Pancreas (tissue), 10 donors: ENCODE data around the gene VWF. TPM values are rescaled to one million over a fixed set of nuclear protein-coding genes. Genes with fewer than 3 reads are reported as not detected.

Experiments used
- ATAC-seq, 4 donors: fragments of 200-7000 bp; cut with Tn5 transposase; one replicate each; pipeline versions ENCODE4 v1.8.0 to v1.9.1; 2020; ENCODE audit warnings: mild to moderate bottlenecking in 4 of 4, moderate library complexity in 4 of 4
- DNase-seq, 6 donors: peaks; one replicate each; pipeline ENCODE4 v3.0.0-alpha.2; 2020
- FAIRE-seq: peaks from 2 replicates; lab custom pipeline; 2012; peaks lifted over from hg19 to GRCh38; lab: Jason Lieb, UNC
- H3K27ac ChIP-seq, 4 donors: fragments of 200-600 bp; sonication (generic); 1 replicate in 3 of 4; 2 replicates in 1 of 4; pipeline versions ENCODE4 v1.5.0 to v1.8.0; 2020
- H3K27me3 ChIP-seq, 4 donors: fragments of 200-600 bp; one replicate each; pipeline ENCODE4 v1.8.0; 2021
- H3K36me3 ChIP-seq, 3 donors: fragments of 200-600 bp; sonication (generic) in 1 of 3; one replicate each; pipeline versions ENCODE4 v1.5.0 to v1.8.0; 2020 to 2021
- H3K4me1 ChIP-seq, 3 donors: fragments of 200-600 bp; one replicate each; pipeline ENCODE4 v1.8.0; 2021
- H3K4me3 ChIP-seq, 4 donors: fragments of 200-600 bp; sonication (generic) in 2 of 4; one replicate each; pipeline versions ENCODE4 v1.5.0 to v1.8.0; 2020 to 2021
- H3K9me3 ChIP-seq, 4 donors: fragments of 200-600 bp; one replicate each; pipeline ENCODE4 v1.8.0; 2021
- WGBS, 2 donors: extraction: QIAGEN DNeasy Blood & Tissue Kit; methylation state at CpG; one replicate each; pipeline ENCODE4 v1.1.7; 2013; 5-methylcytosine and 5-hydroxymethylcytosine counted together
- intact Hi-C, 3 donors: fragments of 100-400 bp; cut with DNase I; formaldehyde crosslinking; loops; one replicate each; pipeline versions ENCODE4 v1.11.1 to v1.14.2; 2022
- polyA plus RNA-seq, 2 donors: library from polyadenylated mRNA; stranded (reverse); fragments of 200-250 nt; gene quantifications; one replicate each; pipeline ENCODE4 v1.2.3, GENCODE V29; 2013
- total RNA-seq, 6 donors: library from RNA; stranded (reverse); fragmentation: NEBNext Ultra II Directional in 4 of 6; extraction: Animal tissue kit (Norgen Biotek cat#: 25700) in 4 of 6; gene quantifications; one replicate each; pipeline versions ENCODE4 v1.2.1 to v1.2.4, GENCODE V29; 2021 to 2023
- TF ChIP-seq, protein P1 (sequence below), 4 donors: fragments of 200-600 bp; sonication (generic) in 3 of 4; IDR thresholded peaks; one replicate each; pipeline versions ENCODE4 v1.5.0 to v1.8.0; 2021; ENCODE audit warnings: antibody characterized with exemption in 4 of 4
- donor health status: healthy with polysubstance abuse.
- donor health status: DM: no; HTN: no; CAD: no; lungs with moderate emphysema.
- donor health status: DM: no; HTN: no; CAD: no.
- donor health status: control.
- donor health status: control.
- donor health status: Bipolar disorder and iron deficiency.
- donor health status: DM: yes; HTN: yes; CAD: no.
- donor health status: DM: no; HTN: no; CAD: no.
- donor health status: DM: no; HTN: no; CAD: no.
- donor health status: DM: yes; HTN: yes; CAD: no.

The VWF gene
- total and polyA plus RNA-seq, 8 donors = 15.9 to 53.1 (median 29.1) TPM

DNA sequence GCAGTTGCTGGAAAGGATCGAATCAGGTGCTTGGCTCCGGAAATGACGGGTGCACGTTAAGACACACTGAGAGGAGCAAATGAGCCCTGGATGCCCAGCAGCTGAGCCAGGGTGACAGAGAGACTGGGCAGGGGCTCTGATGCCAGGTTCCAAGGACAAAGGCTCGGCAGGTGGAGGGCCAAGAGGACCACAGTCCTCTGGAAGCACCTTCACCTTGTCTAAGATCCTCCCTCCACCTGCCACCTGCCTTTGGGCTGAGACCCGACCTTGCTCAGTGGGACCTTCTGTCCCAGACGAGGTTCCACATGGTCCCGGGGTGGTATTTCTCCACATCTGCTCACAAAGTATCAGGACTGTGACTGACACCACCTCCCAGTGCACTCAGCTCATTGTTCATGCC lies 180.4 kb downstream of the VWF start:
- Histone ChIP-seq H3K36me3 (no peaks in the 10 kb centered on the region), H3K27ac (no peak overlapping the region), H3K9me3 (no peaks in the 10 kb centered on the region), H3K27me3 (peaks cover 0 to 14% (median 5%) of the 10 kb centered on the region in 4 donors), H3K4me1 (no peaks in the 10 kb centered on the region), H3K4me3 (no peak overlapping the region)
- no peak for FAIRE-seq
- 66 to 67% methylated on average over 8 of the region's 8 CpGs for WGBS, 2 donors
- peak in 1 of 6 donors; percentile 30 for DNase-seq
- intact Hi-C loops = no loop called here
- no peak for ATAC-seq
- TF ChIP-seq, protein P1, sequence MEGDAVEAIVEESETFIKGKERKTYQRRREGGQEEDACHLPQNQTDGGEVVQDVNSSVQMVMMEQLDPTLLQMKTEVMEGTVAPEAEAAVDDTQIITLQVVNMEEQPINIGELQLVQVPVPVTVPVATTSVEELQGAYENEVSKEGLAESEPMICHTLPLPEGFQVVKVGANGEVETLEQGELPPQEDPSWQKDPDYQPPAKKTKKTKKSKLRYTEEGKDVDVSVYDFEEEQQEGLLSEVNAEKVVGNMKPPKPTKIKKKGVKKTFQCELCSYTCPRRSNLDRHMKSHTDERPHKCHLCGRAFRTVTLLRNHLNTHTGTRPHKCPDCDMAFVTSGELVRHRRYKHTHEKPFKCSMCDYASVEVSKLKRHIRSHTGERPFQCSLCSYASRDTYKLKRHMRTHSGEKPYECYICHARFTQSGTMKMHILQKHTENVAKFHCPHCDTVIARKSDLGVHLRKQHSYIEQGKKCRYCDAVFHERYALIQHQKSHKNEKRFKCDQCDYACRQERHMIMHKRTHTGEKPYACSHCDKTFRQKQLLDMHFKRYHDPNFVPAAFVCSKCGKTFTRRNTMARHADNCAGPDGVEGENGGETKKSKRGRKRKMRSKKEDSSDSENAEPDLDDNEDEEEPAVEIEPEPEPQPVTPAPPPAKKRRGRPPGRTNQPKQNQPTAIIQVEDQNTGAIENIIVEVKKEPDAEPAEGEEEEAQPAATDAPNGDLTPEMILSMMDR (IDR thresholded peaks at IDR 0.05) = no peak

DNA sequence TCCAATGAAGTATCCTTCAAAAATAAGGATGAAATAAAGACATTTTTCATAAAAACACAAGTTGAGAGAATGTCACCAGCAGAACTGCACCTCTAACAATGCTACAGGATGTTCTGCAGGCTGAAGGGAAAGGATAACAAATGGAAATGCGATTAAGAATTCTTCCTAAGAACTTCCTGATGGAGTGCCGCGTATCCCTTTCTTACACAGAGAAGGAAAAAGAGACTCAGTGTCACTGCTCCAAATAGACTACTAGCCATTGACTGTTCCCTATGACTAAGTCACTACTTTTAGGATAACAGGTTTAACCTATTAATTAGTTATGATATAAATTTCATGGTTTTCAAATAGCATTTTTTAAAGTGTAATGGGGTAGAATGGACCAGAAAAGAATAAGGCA lies 182.6 kb downstream of the VWF start:
- TF ChIP-seq, protein P1 (IDR thresholded peaks at IDR 0.05) = no peak
- no peak for FAIRE-seq
- no peaks in the 10 kb centered on the region for H3K4me1 ChIP-seq
- peaks cover 0 to 14% (median 5%) of the 10 kb centered on the region in 4 donors for H3K27me3 ChIP-seq
- intact Hi-C loops = no loop called here
- 73 to 76% methylated on average over 3 of the region's 3 CpGs for WGBS, 2 donors
- DNase-seq = no peak
- no peaks in the 10 kb centered on the region for H3K36me3 ChIP-seq
- H3K9me3 ChIP-seq = no peaks in the 10 kb centered on the region
- no peak for ATAC-seq
- no peak overlapping the region for H3K27ac ChIP-seq
- no peak overlapping the region for H3K4me3 ChIP-seq

DNA sequence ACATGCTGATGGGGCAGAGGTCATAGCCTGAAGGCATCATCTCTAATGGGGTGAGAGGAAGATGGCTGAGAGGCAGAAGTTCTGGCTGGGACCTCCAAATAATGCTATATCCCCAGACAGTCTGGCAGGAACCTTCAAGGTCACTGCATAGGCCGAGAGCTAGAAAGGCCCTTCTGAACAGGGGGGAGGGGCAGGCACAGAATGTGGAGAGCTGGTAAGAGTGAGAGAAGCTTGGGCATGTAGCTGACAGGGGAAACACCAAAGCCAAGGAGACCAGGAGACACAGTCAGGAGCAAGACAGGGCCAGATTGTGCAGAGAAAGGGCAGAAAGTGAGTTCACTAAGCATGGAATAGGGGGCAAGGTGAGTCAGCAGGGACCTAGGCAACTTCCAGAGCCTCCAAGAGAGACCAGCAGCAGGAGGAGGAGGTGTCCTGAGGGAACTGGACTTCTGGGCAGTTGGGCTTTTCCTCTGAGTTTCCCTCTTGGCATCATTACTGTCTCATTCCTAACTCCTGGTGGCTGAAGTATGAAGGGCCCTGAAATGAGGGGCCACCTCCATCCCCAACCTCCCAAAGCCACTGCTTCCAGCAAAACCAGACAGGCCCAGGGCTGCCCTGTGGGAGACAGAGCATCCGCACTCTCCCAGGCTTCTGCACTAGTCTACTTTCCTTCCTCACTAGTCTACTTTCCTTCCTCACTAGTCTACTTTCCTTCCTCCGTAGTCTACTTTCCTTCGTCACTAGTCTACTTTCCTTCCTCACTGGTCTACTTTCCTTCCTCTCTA lies 196.5 kb downstream of the VWF start:
- ATAC-seq = no peak
- DNase-seq = no peak
- Histone ChIP-seq H3K4me3 (no peak overlapping the region), H3K9me3 (no peaks in the 10 kb centered on the region), H3K36me3 (no peaks in the 10 kb centered on the region), H3K4me1 (no peaks in the 10 kb centered on the region), H3K27ac (no peak overlapping the region), H3K27me3 (no peaks in the 10 kb centered on the region)
- intact Hi-C loops = no loop called here
- WGBS, 2 donors = 67 to 69% methylated on average over 4 of the region's 4 CpGs
- no peak for FAIRE-seq
- TF ChIP-seq, protein P1 (IDR thresholded peaks at IDR 0.05) = no peak

DNA sequence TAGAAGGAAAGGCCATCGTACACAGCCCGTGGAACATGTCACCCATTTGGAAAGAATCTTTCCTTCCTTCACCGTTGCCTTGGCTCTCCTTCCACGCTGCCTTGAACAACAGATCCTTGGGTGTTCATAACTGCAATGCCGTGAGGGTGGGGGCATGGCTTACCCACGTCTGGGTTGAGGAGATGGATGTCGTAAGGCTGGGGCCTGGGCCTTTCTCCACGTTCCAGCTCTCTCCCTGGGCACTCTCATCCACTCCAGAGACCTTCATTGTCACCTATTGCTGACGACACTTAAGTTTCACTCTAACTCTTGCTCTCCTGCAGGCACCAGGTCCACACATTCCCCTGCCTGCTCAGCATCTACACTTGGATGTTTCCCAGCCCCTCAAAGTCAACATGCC lies 198.8 kb downstream of the VWF start:
- no peaks in the 10 kb centered on the region for H3K9me3 ChIP-seq
- no peak for DNase-seq
- H3K36me3 ChIP-seq = no peaks in the 10 kb centered on the region
- H3K4me1 ChIP-seq = no peaks in the 10 kb centered on the region
- FAIRE-seq = no peak
- TF ChIP-seq, protein P1 (IDR thresholded peaks at IDR 0.05) = no peak
- H3K4me3 ChIP-seq = no peak overlapping the region
- ATAC-seq = no peak
- intact Hi-C loops = no loop called here
- WGBS, 2 donors = 70 to 74% methylated on average over 9 of the region's 9 CpGs
- no peaks in the 10 kb centered on the region for H3K27me3 ChIP-seq
- H3K27ac ChIP-seq = no peak overlapping the region

DNA sequence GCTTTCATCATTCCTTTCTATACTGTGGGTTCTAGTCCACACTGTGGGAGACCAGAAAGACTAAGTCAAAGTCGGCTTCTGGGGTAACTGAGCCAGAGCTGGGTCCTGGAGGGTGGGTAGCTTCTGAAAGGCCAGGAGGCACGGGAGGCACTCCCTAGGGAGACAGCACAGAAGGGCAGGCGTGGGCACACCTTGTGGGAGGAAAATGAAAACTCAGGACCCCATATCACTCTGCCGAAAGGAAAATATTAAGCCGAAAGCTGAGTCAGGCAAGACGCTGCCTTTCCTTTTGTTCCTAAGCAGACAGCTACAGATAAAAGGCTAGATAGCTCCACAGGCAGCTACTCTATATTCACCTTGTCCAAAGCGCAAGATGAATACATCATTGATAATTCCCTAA lies 200.1 kb downstream of the VWF start:
- 35 to 36% methylated on average over 7 of the region's 7 CpGs for WGBS, 2 donors
- FAIRE-seq = no peak
- H3K27ac ChIP-seq = no peak overlapping the region
- H3K27me3 ChIP-seq = no peaks in the 10 kb centered on the region
- TF ChIP-seq, protein P1 (IDR thresholded peaks at IDR 0.05) = no peak
- no peak overlapping the region for H3K4me3 ChIP-seq
- no peaks in the 10 kb centered on the region for H3K4me1 ChIP-seq
- no peak for DNase-seq
- no peak for ATAC-seq
- H3K36me3 ChIP-seq = no peaks in the 10 kb centered on the region
- intact Hi-C loops = no loop called here
- H3K9me3 ChIP-seq = no peaks in the 10 kb centered on the region
